ENCODE results near the gene CSPG5. TPM values are rescaled to one million over a fixed set of nuclear protein-coding genes. Genes with fewer than 3 reads are reported as not detected.

The CSPG5 gene
- total RNA-seq, 1 experiment from 2014 or later = 5.7 TPM

GRCh38 chr3:47606165-47606564, 27.5 kb upstream of the CSPG5 start:
- Histone ChIP-seq H3K27ac (ENCODE audit: insufficient read length, low read depth, low read length) (no peak overlapping the region), H3K23me2 (ENCODE audit: insufficient read length, low read depth, low read length, poor library complexity, severe bottlenecking) (no peaks in the 10 kb centered on the region), H3K27me3 (ENCODE audit: insufficient read depth, low read length) (no peaks in the 10 kb centered on the region), H4K20me1 (ENCODE audit: control insufficient read depth, insufficient read depth, insufficient read length) (no peaks in the 10 kb centered on the region), H3K56ac (ENCODE audit: insufficient read length, low read depth, low read length) (no peak overlapping the region), H3K4ac (ENCODE audit: low read depth, low read length) (no peak overlapping the region), H2BK12ac (ENCODE audit: insufficient read length, low read depth, low read length) (no peak overlapping the region), H4K5ac (ENCODE audit: insufficient read length, low read depth, low read length) (no peak overlapping the region), H4K8ac (replicated peaks; ENCODE audit: insufficient read length, low read depth, low read length) (no peak overlapping the region), H2BK20ac (ENCODE audit: low read depth, low read length, poor library complexity, severe bottlenecking) (no peak overlapping the region), H3K79me1 (ENCODE audit: insufficient read depth, low read depth, low read length, poor library complexity, severe bottlenecking) (no peaks in the 10 kb centered on the region), H3K23ac (ENCODE audit: insufficient read length, low read depth, low read length) (no peak overlapping the region), H3T11ph (ENCODE audit: low read length) (no peak overlapping the region), H2BK5ac (ENCODE audit: insufficient read length, low read length) (no peak overlapping the region), H4K91ac (ENCODE audit: insufficient read length, low read depth, low read length) (no peak overlapping the region), H3K9ac (ENCODE audit: extremely low read depth, insufficient read length, low read length) (peak overlapping the region; percentile 7), H3K14ac (ENCODE audit: insufficient read depth, low read length) (no peak overlapping the region), H2BK15ac (ENCODE audit: low read depth, low read length) (no peak overlapping the region), H2BK120ac (ENCODE audit: low read depth, low read length, poor library complexity, severe bottlenecking) (no peak overlapping the region), H2AFZ (ENCODE audit: low read length) (no peak overlapping the region), H2AK5ac (ENCODE audit: insufficient read length, low read length) (no peak overlapping the region), H3K18ac (ENCODE audit: insufficient read length, low read depth, low read length) (no peak overlapping the region), H3K9me3 (ENCODE audit: control insufficient read depth, low read depth, low read length) (no peaks in the 10 kb centered on the region), H3K4me1 (ENCODE audit: insufficient read depth, low read length) (no peaks in the 10 kb centered on the region), H3K4me2 (ENCODE audit: insufficient read depth, insufficient read length, low read length) (no peak overlapping the region), H3K79me2 (ENCODE audit: insufficient read depth, low read length) (0 out of 2 replicates have a peak, but pooled peaks cover 2% of the 10 kb centered on the region)
- DNase-seq = no peak
- H3K27ac Mint-ChIP-seq = no peak overlapping the region; a peak in 1 of 7 replicates
- 0 out of 4 replicates have a peak, but pooled peaks cover 0 to 3% of the 10 kb centered on the region in 2 experiments for H3K4me1 Mint-ChIP-seq
- no CpG with 5 or more reads among the region's 5 CpGs for WGBS (ENCODE audit: extremely low coverage, insufficient read length, low lambda C conversion rate)
- no peak overlapping the region for H3K4me3 Mint-ChIP-seq
- peaks cover 51 to 87% (median 63%) of the 10 kb centered on the region in 3 experiments for H3K36me3 Mint-ChIP-seq (ENCODE audit: insufficient read depth in 1 of 3, low read depth in 3 of 3)
- H3K27me3 Mint-ChIP-seq (ENCODE audit: low read depth) = no peaks in the 10 kb centered on the region
- H3K9me3 Mint-ChIP-seq = no peaks in the 10 kb centered on the region
- TF ChIP-seq CTCF (conservative IDR thresholded peaks at IDR 0.05) = no peak
